Astrocyte (in vitro differentiated cells and primary cell): ENCODE results near the gene KLHL22. TPM values are rescaled to one million over a fixed set of nuclear protein-coding genes. Genes with fewer than 3 reads are reported as not detected.
"Not testable (repeated sequence)": the region's sequence is repeated elsewhere in the genome, so short reads cannot be mapped to it uniquely, and the experiment has no call there.

ENCODE experiments used
- DNase-seq: peaks from one replicate; pipeline ENCODE4 v3.0.0-alpha.2; 2010; ENCODE audit warnings: low read depth
- FAIRE-seq: peaks from 2 replicates; lab custom pipeline; 2011; peaks lifted over from hg19 to GRCh38; lab: Jason Lieb, UNC
- H2AFZ ChIP-seq: 2 replicates; pipeline ENCODE4 v1.6.0; 2012; ENCODE audit warnings: low read depth, low read length, inconsistent platforms
- H3K27ac ChIP-seq: 2 replicates; pipeline ENCODE4 v1.5.1; 2011; ENCODE audit warnings: low read depth, low read length, inconsistent platforms
- H3K27me3 ChIP-seq: 2 replicates; pipeline ENCODE4 v1.6.0; 2011; ENCODE audit warnings: low read length, inconsistent platforms; ENCODE audit not compliant: insufficient read depth
- H3K36me3 ChIP-seq: 2 replicates; pipeline ENCODE4 v1.5.1; 2011; ENCODE audit warnings: low read length, inconsistent platforms; ENCODE audit not compliant: insufficient read depth
- H3K4me1 ChIP-seq: 2 replicates; pipeline ENCODE4 v1.5.1; 2011; ENCODE audit warnings: low read length, inconsistent platforms; ENCODE audit not compliant: insufficient read depth
- H3K4me2 ChIP-seq: 2 replicates; pipeline ENCODE4 v1.6.0; 2012; ENCODE audit warnings: low read length, inconsistent platforms
- H3K4me3 ChIP-seq: 2 replicates; pipeline ENCODE4 v1.5.1; 2011; ENCODE audit warnings: low read depth, mild to moderate bottlenecking, low read length, inconsistent platforms; ENCODE audit not compliant: insufficient read depth
- H3K79me2 ChIP-seq: 2 replicates; pipeline ENCODE4 v1.6.0; 2012; ENCODE audit warnings: mild to moderate bottlenecking, low read length, inconsistent platforms; ENCODE audit not compliant: insufficient read depth
- H3K9ac ChIP-seq: 2 replicates; pipeline ENCODE4 v1.6.0; 2012; ENCODE audit warnings: mild to moderate bottlenecking, low read length, inconsistent platforms
- H3K9me3 ChIP-seq: 2 replicates; pipeline ENCODE4 v1.5.1; 2012; ENCODE audit warnings: low read depth, mild to moderate bottlenecking, low read length, inconsistent platforms; ENCODE audit not compliant: insufficient read depth
- H4K20me1 ChIP-seq: 2 replicates; pipeline ENCODE4 v1.6.0; 2012; ENCODE audit warnings: low read length, inconsistent platforms; ENCODE audit not compliant: insufficient read depth
- H3K27ac Mint-ChIP-seq: one replicate; pipeline ENCODE4 v1.8.0; 2021; ENCODE audit warnings: mild to moderate bottlenecking, mixed read lengths; ENCODE audit not compliant: unreplicated experiment
- H3K27me3 Mint-ChIP-seq: one replicate; pipeline ENCODE4 v1.8.0; 2021; ENCODE audit warnings: low read depth, mixed read lengths; ENCODE audit not compliant: unreplicated experiment
- H3K36me3 Mint-ChIP-seq: one replicate; pipeline ENCODE4 v1.8.0; 2021; ENCODE audit warnings: low read depth, mixed read lengths; ENCODE audit not compliant: unreplicated experiment
- H3K4me1 Mint-ChIP-seq: one replicate; pipeline ENCODE4 v1.8.0; 2021; ENCODE audit warnings: low read depth, mixed read lengths; ENCODE audit not compliant: unreplicated experiment
- H3K4me3 Mint-ChIP-seq: one replicate; pipeline ENCODE4 v1.8.0; 2021; ENCODE audit warnings: mild to moderate bottlenecking, moderate library complexity, mixed read lengths; ENCODE audit not compliant: unreplicated experiment
- H3K9me3 Mint-ChIP-seq: one replicate; pipeline ENCODE4 v1.8.0; 2021; ENCODE audit warnings: mild to moderate bottlenecking, mixed read lengths; ENCODE audit not compliant: unreplicated experiment
- EZH2 ChIP-seq: IDR thresholded peaks from 2 replicates; pipeline ENCODE4 v1.6.1; 2012; ENCODE audit warnings: mild to moderate bottlenecking, low read length, inconsistent platforms; ENCODE audit not compliant: insufficient read depth
- total RNA-seq: library from RNA; stranded (reverse); gene quantifications from 2 replicates; pipeline ENCODE4 v1.2.1, GENCODE V29; 2021
- TF ChIP-seq, protein P1 (sequence below): IDR thresholded peaks from 2 replicates; pipeline ENCODE4 v1.5.1; 2011; ENCODE audit warnings: low read depth, mild to moderate bottlenecking, inconsistent platforms, low read length, moderate library complexity; ENCODE audit not compliant: insufficient read depth

The KLHL22 gene
- total RNA-seq, 1 donor from 2014 or later = 14.0 TPM

DNA sequence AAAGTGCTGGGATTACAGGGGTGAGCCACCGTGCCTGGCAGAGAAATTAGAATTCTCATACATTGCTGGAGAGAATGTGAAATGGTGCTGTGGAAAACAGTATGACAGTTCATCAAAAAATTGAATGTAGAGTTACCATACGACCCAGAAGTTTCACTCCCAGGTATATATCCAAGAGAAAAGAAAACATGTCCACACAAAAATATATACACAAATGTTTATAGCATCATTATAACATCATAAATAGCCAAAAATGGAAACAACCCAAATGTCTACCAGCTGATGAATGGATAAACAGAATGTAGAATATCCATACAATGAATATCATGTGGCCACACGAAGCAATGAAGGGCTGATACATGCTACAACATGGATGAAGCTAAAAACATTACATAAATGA is 46.5 kb upstream of the KLHL22 start:
- H3K27me3 ChIP-seq = no peaks in the 10 kb centered on the region
- H3K4me1 ChIP-seq = peaks cover 8% of the 10 kb centered on the region
- Mint-ChIP-seq H3K36me3 (peaks cover 25% of the 10 kb centered on the region), H3K27ac (no peak overlapping the region), H3K4me1 (peaks cover 15% of the 10 kb centered on the region), H3K9me3 (no peaks in the 10 kb centered on the region), H3K4me3 (no peak overlapping the region), H3K27me3 (no peaks in the 10 kb centered on the region)
- DNase-seq = no peak
- no peak for TF ChIP-seq EZH2
- TF ChIP-seq, protein P1, sequence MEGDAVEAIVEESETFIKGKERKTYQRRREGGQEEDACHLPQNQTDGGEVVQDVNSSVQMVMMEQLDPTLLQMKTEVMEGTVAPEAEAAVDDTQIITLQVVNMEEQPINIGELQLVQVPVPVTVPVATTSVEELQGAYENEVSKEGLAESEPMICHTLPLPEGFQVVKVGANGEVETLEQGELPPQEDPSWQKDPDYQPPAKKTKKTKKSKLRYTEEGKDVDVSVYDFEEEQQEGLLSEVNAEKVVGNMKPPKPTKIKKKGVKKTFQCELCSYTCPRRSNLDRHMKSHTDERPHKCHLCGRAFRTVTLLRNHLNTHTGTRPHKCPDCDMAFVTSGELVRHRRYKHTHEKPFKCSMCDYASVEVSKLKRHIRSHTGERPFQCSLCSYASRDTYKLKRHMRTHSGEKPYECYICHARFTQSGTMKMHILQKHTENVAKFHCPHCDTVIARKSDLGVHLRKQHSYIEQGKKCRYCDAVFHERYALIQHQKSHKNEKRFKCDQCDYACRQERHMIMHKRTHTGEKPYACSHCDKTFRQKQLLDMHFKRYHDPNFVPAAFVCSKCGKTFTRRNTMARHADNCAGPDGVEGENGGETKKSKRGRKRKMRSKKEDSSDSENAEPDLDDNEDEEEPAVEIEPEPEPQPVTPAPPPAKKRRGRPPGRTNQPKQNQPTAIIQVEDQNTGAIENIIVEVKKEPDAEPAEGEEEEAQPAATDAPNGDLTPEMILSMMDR = no peak
- H3K79me2 ChIP-seq = peaks cover 87% of the 10 kb centered on the region
- H3K9me3 ChIP-seq = no peaks in the 10 kb centered on the region
- no peak overlapping the region for H3K27ac ChIP-seq
- peaks cover 37% of the 10 kb centered on the region for H3K36me3 ChIP-seq
- no peak overlapping the region for H2AFZ ChIP-seq
- FAIRE-seq = no peak
- no peak overlapping the region for H3K4me2 ChIP-seq
- H3K9ac ChIP-seq = no peak overlapping the region
- peaks cover 70% of the 10 kb centered on the region for H4K20me1 ChIP-seq
- H3K4me3 ChIP-seq = no peak overlapping the region

- H3K27ac Mint-ChIP-seq, H3K9ac ChIP-seq, H3K4me2 ChIP-seq, H3K27me3 Mint-ChIP-seq, FAIRE-seq, DNase-seq, H3K27ac ChIP-seq, H3K4me3 ChIP-seq, H3K9me3 Mint-ChIP-seq, H3K9me3 ChIP-seq, H2AFZ ChIP-seq, H3K4me1 ChIP-seq, H3K27me3 ChIP-seq, H3K4me3 Mint-ChIP-seq: not testable (repeated sequence)
- Mint-ChIP-seq H3K4me1 (peaks cover 23% of the 10 kb centered on the region), H3K36me3 (peaks cover 23% of the 10 kb centered on the region)
- H3K79me2 ChIP-seq = peaks cover 87% of the 10 kb centered on the region
- H3K36me3 ChIP-seq = peaks cover 32% of the 10 kb centered on the region
- peaks cover 71% of the 10 kb centered on the region for H4K20me1 ChIP-seq
These were observed 43.3 kb upstream of the KLHL22 start for GRCh38 chr22:20538875-20539274.

DNA sequence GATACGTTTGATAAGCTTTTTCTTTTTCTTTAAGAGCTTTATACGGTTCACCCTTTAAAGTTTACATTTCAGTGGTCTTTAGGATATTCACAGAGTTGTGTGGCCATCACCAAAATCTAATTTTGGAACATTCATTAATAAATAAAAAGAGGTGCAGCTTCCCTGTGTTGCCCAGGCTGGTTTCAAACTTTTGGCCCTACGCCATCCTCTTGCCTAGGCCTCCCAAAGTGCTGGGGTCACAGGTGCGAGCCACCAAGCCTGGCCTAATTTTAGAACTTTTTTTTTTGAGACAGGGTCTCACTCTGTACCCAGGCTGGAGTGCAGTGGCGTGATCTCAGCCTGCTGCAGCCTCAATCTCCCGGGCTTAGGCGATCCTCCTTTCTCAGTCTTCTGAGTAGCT is 42.4 kb upstream of the KLHL22 start:
- Mint-ChIP-seq H3K4me3 (no peak overlapping the region), H3K36me3 (peaks cover 26% of the 10 kb centered on the region), H3K4me1 (peaks cover 32% of the 10 kb centered on the region), H3K27ac (no peak overlapping the region), H3K9me3 (no peaks in the 10 kb centered on the region), H3K27me3 (no peaks in the 10 kb centered on the region)
- Histone ChIP-seq H3K4me1 (peaks cover 17% of the 10 kb centered on the region), H3K79me2 (peaks cover 93% of the 10 kb centered on the region), H3K9ac (no peak overlapping the region), H3K27ac (no peak overlapping the region), H3K9me3 (no peaks in the 10 kb centered on the region), H3K4me3 (no peak overlapping the region), H3K4me2 (no peak overlapping the region), H4K20me1 (peaks cover 79% of the 10 kb centered on the region), H3K27me3 (no peaks in the 10 kb centered on the region), H3K36me3 (peaks cover 30% of the 10 kb centered on the region), H2AFZ (no peak overlapping the region)
- DNase-seq (no peak), FAIRE-seq (no peak)
- TF ChIP-seq EZH2 = no peak
- TF ChIP-seq, protein P1 = no peak
